Left ventricle myocardium inferior (tissue), 1 donor: ENCODE results near the gene WNT5A. TPM values are rescaled to one million over a fixed set of nuclear protein-coding genes. Genes with fewer than 3 reads are reported as not detected.
"Not testable (repeated sequence)": the region's sequence is repeated elsewhere in the genome, so short reads cannot be mapped to it uniquely, and the experiment has no call there.

ENCODE experiments used
- DNase-seq: peaks from one replicate; pipeline ENCODE4 v3.0.0-alpha.2; 2020
- H3K27ac ChIP-seq: fragments of 200-600 bp; replicated peaks from 2 replicates; pipeline ENCODE4 v1.8.0; 2021
- H3K27me3 ChIP-seq: fragments of 200-600 bp; 2 replicates; pipeline ENCODE4 v1.8.0; 2021; ENCODE audit warnings: low read depth
- H3K36me3 ChIP-seq: fragments of 200-600 bp; 2 replicates; pipeline ENCODE4 v1.8.0; 2021
- H3K4me1 ChIP-seq: fragments of 200-600 bp; 2 replicates; pipeline ENCODE4 v1.8.0; 2021
- H3K4me3 ChIP-seq: fragments of 200-600 bp; 2 replicates; pipeline ENCODE4 v1.8.0; 2021; ENCODE audit warnings: mild to moderate bottlenecking, moderate library complexity
- H3K9me3 ChIP-seq: fragments of 200-600 bp; replicated peaks from 2 replicates; pipeline ENCODE4 v1.8.0; 2021
- intact Hi-C: fragments of 100-400 bp; cut with micrococcal nuclease; formaldehyde crosslinking; loops from one replicate; pipeline ENCODE4 v1.11.0; 2022
- total RNA-seq: library from RNA; stranded (reverse); fragmentation: NEBNext Ultra II Directional; extraction: Animal tissue kit (Norgen Biotek cat#: 25700); gene quantifications from one replicate; pipeline ENCODE4 v1.2.1, GENCODE V29; 2021
- TF ChIP-seq, protein P1 (sequence below): fragments of 200-600 bp; IDR thresholded peaks from 2 replicates; pipeline ENCODE4 v1.8.0; 2021; ENCODE audit warnings: antibody characterized with exemption, mild to moderate bottlenecking, borderline replicate concordance
- donor health status: DM: no; HTN: yes; CAD: no; lungs with severe emphysema.

Gene WNT5A
- total RNA-seq, 1 donor from 2014 or later = 3.8 TPM

DNA sequence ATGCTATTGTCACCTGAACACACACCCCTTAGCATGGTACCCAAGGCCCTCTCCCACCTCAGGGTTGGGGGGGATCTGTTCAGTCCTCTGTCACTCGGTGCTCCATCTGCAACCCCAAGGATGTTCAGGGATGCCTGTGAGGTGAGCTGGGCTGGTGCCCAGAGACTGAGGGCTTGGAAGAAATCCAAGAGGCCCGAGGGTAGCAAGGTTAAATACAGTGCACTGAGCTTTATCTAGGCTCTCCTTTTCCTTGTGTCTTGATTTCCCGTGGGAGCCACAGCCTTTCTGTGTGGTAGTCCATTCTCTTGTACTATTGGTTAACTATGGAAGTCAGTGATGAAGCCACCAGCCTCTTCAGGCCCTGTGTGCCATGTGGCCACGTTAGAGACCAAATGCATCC lies 18.7 kb upstream of the WNT5A start:
- Histone ChIP-seq H3K4me3 (no peak overlapping the region), H3K27ac (no peak overlapping the region), H3K27me3 (peaks cover 19% of the 10 kb centered on the region), H3K4me1 (no peaks in the 10 kb centered on the region), H3K36me3 (no peaks in the 10 kb centered on the region), H3K9me3 (no peaks in the 10 kb centered on the region)
- TF ChIP-seq, protein P1, sequence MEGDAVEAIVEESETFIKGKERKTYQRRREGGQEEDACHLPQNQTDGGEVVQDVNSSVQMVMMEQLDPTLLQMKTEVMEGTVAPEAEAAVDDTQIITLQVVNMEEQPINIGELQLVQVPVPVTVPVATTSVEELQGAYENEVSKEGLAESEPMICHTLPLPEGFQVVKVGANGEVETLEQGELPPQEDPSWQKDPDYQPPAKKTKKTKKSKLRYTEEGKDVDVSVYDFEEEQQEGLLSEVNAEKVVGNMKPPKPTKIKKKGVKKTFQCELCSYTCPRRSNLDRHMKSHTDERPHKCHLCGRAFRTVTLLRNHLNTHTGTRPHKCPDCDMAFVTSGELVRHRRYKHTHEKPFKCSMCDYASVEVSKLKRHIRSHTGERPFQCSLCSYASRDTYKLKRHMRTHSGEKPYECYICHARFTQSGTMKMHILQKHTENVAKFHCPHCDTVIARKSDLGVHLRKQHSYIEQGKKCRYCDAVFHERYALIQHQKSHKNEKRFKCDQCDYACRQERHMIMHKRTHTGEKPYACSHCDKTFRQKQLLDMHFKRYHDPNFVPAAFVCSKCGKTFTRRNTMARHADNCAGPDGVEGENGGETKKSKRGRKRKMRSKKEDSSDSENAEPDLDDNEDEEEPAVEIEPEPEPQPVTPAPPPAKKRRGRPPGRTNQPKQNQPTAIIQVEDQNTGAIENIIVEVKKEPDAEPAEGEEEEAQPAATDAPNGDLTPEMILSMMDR = no peak
- intact Hi-C loops = no loop called here
- no peak for DNase-seq

DNA sequence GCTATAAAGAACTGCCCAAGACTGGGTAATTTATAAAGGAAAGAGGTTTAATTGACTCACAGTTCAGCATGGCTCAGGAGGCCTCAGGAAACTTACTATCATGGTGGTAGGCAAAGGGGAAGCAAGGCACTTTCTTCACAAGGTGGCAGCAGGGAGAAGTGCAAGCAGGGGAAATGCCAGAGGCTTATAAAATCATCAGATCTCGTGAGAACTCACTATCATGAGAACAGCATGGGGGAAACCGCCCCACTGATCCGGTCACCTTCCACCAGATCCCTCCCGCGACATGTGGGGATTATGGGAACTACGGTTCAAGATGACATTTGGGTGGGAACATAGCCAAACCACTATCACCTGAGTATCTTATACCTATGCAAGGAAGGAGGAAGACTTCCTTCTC lies 18.0 kb upstream of the WNT5A start:
- H3K36me3 ChIP-seq, H3K9me3 ChIP-seq, intact Hi-C loops, H3K4me3 ChIP-seq, DNase-seq, H3K4me1 ChIP-seq, H3K27ac ChIP-seq: not testable (repeated sequence)
- peaks cover 23% of the 10 kb centered on the region for H3K27me3 ChIP-seq
- TF ChIP-seq, protein P1 = peak; percentile 54

DNA sequence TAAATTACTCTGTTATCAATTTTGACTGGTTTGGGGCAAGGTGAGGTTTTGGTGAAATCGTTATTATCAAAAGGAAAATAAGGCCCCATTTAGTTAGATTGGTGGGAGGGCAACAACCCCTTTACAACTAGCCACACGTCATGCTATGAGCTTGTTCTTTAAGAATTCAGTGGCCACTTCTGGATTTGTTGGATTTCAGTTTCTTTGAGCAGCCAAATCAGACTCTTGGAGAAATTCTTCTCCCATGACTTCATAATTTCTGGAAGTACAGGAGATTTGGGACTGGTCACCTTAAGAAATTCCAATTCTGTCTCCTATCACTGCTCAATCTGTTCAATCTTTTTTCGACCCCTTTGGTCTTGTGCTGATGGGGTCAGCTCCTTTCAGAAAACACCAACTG lies 14.8 kb upstream of the WNT5A start:
- peaks cover 16% of the 10 kb centered on the region for H3K27me3 ChIP-seq
- no peak for DNase-seq
- no peaks in the 10 kb centered on the region for H3K36me3 ChIP-seq
- intact Hi-C loops = no loop called here
- no peaks in the 10 kb centered on the region for H3K4me1 ChIP-seq
- TF ChIP-seq, protein P1 = no peak
- no peaks in the 10 kb centered on the region for H3K9me3 ChIP-seq
- no peak overlapping the region for H3K4me3 ChIP-seq
- no peak overlapping the region for H3K27ac ChIP-seq

DNA sequence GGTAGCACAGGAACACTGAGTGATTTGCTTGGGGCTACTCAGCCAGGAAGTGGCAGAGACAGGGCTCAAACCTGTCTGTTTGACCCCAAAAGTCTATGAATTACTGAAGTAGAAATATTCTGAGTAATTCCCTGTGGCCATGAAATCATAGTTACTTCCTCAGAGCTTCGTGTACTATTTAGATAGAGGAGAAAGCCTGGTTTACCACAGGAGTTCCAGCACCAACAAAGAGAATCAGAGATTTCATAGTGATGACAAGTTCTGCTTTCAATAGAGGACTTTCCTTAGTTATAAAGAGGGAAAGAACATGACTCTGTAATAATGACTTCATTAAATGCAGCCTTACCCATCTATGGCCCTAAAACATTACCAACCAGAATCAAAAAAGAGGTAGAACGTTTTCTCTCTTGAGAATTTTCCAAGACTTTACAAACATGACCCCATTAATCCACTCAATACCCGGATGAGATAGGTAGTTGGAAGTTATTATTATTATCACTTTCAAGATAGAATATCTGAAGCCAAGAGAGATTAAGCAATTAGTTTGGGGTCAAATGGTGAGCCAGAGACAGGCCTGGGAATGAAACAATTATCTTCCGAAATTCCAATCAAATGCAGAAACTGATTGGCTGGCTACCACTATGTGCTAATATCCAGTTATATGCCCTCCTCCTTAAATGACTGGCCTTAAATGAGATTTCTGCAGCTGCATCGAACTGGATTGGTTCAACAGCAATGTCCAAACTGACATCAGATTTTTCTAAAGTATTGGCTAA lies 13.6 kb upstream of the WNT5A start:
- Histone ChIP-seq H3K36me3 (no peaks in the 10 kb centered on the region), H3K4me3 (no peak overlapping the region), H3K9me3 (no peaks in the 10 kb centered on the region), H3K27me3 (peaks cover 15% of the 10 kb centered on the region), H3K27ac (no peak overlapping the region), H3K4me1 (no peaks in the 10 kb centered on the region)
- intact Hi-C loops = no loop called here
- TF ChIP-seq, protein P1 = no peak
- DNase-seq = no peak

DNA sequence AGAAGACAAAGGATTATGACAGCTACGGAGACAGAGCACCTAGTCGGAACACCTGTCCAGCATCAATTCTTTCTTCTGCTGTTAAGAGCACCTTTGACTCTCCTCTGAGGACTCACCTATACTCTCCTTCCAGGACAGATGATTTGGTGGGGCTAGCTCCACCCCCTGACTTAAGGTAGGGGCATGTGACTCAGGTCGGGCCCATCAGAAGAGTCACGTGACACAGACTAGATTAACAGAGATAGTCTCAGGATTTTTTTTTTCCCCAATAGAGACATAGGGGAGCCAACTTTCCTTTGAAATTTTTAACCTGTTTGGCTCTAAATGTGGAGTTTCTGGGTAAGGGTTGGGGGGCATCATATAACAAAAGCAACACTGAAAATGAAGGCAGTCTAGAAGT lies 11.4 kb upstream of the WNT5A start:
- TF ChIP-seq, protein P1 = no peak
- H3K27me3 ChIP-seq = peaks cover 25% of the 10 kb centered on the region
- DNase-seq = no peak
- no peaks in the 10 kb centered on the region for H3K36me3 ChIP-seq
- H3K9me3 ChIP-seq = no peaks in the 10 kb centered on the region
- intact Hi-C loops = no loop called here
- H3K4me3 ChIP-seq = no peak overlapping the region
- H3K4me1 ChIP-seq = no peaks in the 10 kb centered on the region
- no peak overlapping the region for H3K27ac ChIP-seq
